DMS53 treated with DMSO at 0.1 percent for 48 hours (cell line): ENCODE data around the gene LAMA3.
"Not testable (repeated sequence)": the region's sequence is repeated elsewhere in the genome, so short reads cannot be mapped to it uniquely, and the experiment has no call there.

Experiments used
- DNase-seq: peaks from one replicate; lab custom pipeline; 2025; ENCODE audit not compliant: unreplicated experiment; lab: John Stamatoyannopoulos, UW

LAMA3 gene

DNA sequence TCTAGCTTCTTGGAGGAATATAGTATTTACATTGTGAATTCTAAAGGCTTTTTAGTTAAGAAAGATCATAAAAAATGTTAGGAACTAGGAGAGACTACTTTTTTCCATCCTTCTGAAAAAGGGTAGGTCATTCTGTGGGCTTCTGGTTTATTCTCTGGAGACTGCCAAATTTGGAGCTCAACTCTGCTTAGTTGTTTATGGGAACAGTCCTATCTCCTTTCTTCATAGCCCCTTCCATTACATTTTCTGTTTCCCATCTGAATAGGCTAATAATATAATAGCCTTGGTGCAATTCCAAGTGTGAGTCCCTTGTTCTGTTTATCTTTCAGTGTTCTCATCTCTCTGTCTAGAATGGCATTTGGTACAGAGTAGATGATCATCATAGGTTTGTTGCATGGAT is 15.6 kb downstream of the LAMA3 start:
- DNase-seq, result no peak

DNA sequence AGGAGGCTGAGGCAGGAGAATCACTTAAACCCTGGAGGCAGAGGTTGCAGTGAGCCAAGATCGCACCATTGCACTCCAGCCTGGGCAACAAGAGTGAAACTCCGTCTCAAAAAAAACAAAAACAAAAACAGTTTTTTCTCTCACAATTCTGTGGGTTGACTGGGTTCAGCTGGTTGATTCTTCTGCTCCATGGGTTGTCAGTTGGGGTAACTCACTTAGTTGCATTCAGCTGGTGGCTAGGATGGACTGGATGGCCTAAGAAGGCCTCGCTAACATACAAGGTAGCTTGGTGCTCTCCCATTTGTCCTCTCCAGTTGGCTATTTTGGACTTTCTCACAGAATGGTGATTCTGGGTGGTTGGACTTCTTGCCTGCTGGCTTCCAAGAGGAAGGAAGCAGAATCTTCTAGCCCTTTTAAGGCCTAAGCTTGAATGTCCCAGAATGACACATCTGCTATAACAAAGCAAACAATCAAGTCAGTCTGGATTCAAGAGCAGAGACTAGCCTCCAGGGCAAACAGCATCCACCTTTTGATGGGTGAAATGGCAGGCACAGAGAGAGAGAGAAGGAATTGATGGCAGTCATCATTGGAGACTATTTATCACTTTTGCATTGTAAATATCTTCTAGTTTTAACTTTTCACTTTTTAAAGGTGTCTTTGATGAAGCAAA is 17.9 kb downstream of the LAMA3 start:
- no peak for DNase-seq

- no peak for DNase-seq
Measured at GRCh38 chr18:23710068-23710527, 20.8 kb downstream of the LAMA3 start.

DNA sequence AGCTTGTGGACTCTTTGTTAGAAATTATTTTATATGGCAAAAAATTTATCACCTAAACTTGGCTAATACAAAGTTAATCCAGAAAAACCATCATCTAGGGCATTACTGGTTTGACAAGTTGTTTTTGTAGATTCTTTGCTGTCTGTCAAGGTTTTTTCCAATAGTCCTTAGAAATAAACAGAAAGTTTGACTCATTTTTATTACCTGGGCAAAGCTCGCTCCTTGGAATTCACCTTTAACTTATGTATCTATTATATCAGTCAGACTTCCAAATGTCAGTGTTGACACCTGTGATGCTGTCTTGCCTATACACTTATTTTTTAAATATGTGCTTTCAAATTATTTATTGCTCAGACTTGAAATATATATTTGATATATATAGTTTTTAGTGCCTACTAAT is 21.7 kb downstream of the LAMA3 start:
- no peak for DNase-seq

DNA sequence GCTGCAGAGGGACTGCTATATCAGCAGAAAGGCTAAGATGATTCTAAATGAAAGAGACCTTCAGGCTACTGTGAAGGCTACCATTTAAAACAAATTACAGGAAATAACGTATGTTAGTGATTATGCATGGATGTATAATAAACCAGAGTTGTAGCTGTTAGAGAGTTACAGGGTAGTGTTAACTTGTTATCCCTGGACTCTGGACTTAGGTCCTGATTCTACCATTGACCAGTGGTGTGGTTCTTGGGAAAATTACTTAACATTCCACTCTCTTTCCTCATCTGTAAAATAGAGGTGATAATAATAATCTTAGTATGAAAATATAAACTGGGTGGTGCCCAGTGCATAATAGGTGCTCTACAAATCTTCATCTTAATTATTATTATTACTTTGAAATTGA is 22.2 kb downstream of the LAMA3 start:
- DNase-seq, result no peak

DNA sequence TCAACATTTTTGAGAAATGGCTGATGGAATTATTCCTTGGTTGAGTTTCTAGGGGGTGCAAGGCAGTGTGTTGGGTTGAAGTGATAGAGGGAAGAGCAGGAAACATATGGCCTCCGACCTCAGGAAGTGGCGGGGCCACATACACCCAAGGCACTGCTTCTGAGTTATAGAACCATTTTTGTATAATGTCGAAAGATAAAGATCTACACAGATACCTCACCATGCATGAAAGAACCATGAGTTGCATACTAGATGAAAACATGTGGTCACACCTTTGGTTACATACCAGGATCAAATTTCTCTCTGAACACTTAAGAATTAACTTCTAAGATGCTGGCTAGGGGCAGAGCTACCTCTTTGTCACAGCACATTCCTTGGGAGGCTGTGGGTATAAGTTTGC is 23.2 kb downstream of the LAMA3 start:
- DNase-seq, result no peak

DNA sequence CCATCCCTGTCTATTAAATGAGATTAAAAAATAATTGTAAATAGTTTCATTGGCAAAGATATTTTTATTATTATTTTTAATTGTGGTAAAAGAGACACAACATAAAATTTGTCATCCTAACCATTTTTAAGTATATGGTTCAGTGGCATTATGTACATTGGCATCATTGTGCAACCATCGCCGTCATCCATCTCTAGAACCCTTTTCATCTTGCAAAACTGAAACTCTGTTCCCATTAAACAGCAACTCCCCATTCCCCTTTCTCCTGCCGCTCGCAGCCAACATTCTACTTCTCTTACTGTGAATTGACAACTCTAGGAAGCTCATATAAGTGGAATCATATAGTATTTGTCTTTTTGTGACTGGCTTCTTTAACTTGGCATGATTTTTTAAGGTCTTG is 25.3 kb downstream of the LAMA3 start:
- no peak for DNase-seq

GRCh38 chr18:23716079-23716478 is 26.8 kb downstream of the LAMA3 start:
- not testable (repeated sequence) for DNase-seq

DNA sequence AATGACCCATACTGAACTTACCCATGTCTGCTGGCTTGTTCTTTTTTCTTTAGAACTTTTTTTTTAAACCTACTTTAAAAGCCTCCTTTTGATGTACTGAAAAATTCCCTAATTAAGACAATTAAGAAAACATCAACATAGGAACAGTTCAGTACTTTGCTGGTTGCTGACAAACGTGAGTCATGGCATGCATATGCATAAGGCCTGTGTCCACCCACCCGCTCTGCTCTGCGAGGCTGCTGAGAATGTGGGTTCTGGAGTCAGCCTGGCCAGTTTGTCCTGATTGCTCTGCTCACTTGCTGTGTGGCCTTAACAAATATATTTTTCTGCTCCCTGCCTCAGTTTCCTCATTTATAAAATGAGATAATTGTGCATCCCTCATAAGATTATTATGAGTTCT is 27.3 kb downstream of the LAMA3 start:
- DNase-seq, result no peak

GRCh38 chr18:23716966-23717365 is 27.7 kb downstream of the LAMA3 start:
- DNase-seq, result no peak

- no peak for DNase-seq
Measured at GRCh38 chr18:23718243-23718720, 29.0 kb downstream of the LAMA3 start.

DNA sequence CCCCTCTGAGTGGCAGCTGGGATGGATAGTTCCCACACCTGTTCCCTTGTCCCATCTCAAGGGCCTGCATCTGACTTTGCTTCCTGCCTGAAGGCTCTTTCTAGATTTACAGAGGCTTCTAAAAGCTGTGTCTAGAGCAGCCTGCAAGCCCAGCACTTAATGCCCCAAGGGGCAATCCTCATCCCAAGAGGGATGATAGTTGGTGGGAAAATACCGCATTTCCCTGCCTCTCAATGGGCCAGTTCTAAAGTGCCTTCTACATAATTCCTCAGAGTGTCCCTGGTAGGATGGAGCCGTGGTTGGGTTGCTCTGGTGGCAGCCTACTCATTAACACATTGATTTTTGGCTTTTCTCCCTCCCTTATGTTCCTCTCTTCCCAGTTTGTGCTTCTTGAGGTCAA is 29.5 kb downstream of the LAMA3 start:
- DNase-seq, result no peak

- DNase-seq, result peak; percentile 40
Measured at GRCh38 chr18:23719634-23720201, 30.5 kb downstream of the LAMA3 start.

DNA sequence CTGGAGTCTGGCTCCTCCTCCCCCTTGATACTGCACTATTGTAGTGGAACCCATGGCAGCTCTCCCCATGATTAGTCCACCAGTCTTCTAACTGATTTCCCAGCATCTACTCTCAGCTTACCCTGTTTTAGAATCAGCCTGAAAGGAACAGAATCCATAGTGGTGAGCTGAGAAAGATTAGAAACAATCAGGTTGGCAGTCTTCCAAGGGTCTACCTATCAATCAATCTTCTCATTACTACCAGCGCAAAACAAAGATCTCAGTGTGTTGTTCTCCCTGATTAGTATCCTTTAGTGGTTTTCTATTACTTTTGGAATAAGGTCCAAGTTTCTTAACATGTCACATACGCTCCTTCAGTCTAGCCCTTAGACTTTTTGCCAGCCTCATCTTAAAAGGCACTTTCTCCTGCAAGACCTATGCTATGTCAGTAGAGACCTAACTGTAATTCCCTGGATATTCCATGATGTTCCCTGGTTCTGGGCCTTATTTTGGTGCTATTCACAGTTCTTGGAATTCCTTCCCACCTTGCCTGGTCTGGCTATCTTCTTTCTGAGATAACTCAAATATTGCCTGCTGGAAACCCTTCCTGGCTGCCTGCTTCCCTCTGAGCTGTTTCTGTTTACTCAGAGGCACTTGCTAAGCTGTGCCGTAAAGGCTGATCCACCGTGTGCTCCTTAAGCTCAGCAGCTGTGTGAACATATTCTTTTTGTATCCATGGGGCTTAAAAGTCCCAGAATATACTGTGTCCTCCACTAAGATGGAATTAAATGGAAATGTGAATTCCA is 32.6 kb downstream of the LAMA3 start:
- DNase-seq, result peak; percentile 27

GRCh38 chr18:23722646-23723045 is 33.4 kb downstream of the LAMA3 start:
- DNase-seq, result no peak

DNA sequence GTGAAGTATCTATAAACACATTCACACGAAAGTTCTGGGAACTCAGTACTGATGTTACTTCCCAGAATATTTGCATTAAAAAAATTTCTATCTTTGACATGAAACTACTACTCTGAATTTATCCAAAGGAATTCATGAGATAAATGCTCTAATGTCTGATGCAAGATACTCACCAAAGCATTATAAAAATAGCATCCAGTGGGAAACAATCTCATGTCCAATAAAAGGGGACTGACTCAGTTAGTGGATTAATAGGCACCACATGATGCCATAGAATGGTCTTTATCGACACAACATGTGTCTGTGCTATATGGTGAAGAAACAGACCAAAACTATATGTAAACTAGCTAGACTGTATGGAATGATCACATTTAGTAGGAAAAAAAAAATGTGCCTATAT is 33.9 kb downstream of the LAMA3 start:
- DNase-seq, result no peak

- DNase-seq, result no peak
Measured at GRCh38 chr18:23724681-23725080, 35.4 kb downstream of the LAMA3 start.

DNA sequence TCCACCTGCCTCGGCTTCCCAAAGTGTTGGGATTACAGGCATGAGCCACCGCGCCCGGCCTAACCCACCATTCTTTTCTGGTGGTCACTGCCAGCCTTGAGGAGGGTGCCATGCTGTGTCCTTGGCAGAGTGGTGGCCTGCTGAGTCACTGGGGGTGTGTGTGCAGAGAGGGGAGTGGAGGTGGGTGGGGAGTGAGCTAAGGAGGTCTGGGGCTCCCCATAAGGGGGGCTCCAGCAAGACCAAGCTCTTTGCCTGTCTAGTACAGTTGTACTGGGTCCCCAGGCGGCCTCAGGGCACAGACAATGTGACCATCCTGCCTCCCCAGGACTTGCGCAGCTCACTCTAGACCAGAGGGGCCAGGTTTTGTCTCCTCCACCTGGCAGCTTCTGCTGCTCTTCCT is 36.1 kb downstream of the LAMA3 start:
- no peak for DNase-seq

DNA sequence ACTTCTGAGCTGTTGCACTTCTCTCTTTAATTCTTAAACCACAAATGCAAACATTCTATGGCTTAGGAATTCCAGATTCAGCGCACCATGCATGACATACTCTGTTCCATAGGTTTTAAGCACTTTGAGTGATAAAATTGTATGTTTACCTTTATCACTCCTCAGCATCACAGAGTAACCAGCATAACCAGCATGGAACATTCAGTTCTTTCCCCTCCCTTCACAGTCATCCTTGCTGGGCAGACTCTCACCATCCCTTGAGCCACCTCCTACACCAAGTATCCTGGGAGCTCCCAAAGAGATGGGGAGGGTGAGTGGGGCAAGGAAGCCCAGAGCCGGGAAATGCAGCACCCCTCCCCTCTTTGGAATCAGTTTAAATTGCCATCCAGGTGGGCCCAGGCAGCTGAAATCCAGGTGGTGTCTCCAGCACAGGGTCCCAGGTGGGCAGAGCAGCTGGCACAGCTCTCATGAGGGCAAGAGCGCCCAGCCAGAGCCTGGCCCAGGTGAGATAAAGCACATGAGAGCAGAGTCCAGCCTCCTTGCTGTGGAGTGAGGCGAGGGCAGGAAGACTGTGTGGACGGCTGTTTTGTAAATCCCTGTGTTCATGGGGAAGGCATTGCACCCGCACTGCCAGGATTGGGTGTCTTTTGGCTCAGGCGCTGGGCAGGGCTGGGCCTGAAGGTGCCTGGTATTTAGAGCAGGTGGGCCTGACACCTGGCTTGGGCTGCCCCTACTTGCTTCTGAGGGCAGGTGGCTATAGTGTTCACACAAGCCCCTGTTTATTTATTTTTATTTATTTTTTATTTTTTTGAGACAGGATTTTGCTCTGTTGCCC is 36.8 kb downstream of the LAMA3 start:
- no peak for DNase-seq

DNA sequence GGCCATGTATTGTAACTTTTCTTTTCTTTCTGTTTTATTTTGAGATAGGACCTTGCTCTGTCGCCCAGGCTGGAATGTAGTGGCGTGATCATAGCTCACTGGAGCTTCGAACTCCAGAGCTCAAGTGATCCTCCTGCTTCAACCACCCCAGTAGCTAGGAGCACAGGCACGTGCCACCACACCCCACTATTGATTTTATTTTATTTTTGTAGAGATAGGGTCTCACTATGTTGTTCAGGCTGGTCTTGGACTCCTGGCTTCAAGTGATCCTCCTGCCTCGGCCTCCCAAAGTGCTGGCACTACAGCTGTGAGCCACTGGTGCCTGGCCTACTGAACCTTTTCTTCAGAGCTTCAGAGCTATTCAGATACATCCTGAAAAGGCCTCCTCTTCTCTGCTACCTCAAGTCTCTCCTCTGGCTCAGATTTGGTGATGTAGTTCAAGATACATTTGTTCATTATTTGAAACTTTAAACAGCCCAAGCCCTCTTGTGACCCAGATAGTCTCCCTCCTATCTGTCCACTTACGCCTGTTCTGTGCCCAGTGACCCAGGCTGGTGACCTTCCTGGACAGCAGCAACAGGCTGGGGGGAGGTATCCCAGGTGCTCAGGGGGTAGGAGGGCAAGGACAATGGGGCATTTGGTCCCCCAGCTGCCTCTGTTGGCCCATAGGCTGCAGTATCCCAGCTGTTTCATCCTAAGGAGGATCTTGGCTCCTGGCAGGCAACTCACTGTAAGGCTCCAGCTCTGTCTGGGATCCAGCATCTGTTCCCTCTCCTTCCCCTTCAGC is 38.6 kb downstream of the LAMA3 start:
- no peak for DNase-seq
